PC-3 (cell line): ENCODE measurements around the gene BNIP3. TPM values are rescaled to one million over a fixed set of nuclear protein-coding genes. Genes with fewer than 3 reads are reported as not detected.

Experiments used
- ATAC-seq: fragments of 200-7000 bp; cut with Tn5 transposase; 2 replicates; pipeline ENCODE4 v1.9.1; 2020; ENCODE audit warnings: mild to moderate bottlenecking, moderate library complexity
- BruUV-seq: library from RNA; stranded (reverse); fragments of 400-500 nt; replicated peaks from 2 replicates; lab custom pipeline; 2021; lab: Mats Ljungman, UMichigan
- CTCF ChIA-PET: fragments of 300-600 bp; sonication (Branson Sonifier 250); formaldehyde crosslinking; loops from one replicate; lab custom pipeline; 2022; ENCODE audit warnings: antibody characterized with exemption; lab: Charles Lee
- POLR2A ChIA-PET: fragments of 300-600 bp; sonication (Branson Sonifier 250); formaldehyde crosslinking; loops from one replicate; lab custom pipeline; 2022; ENCODE audit warnings: antibody characterized with exemption; ENCODE audit not compliant: unreplicated experiment; lab: Charles Lee
- DNase-seq: peaks from one replicate; pipeline ENCODE4 v3.0.0-alpha.2; 2015
- H2AFZ ChIP-seq: fragments of 300-600 bp; sonication (generic); 2 replicates; pipeline ENCODE4 v1.6.0; 2016; ENCODE audit warnings: antibody characterized with exemption, low read length
- H3F3A ChIP-seq: fragments of 300-600 bp; sonication (generic); one replicate; pipeline ENCODE4 v1.6.0; 2017; ENCODE audit warnings: antibody characterized with exemption, low read length, control low read depth, mild to moderate bottlenecking; ENCODE audit not compliant: unreplicated experiment
- H3K27ac ChIP-seq: fragments of 300-600 bp; sonication (generic); 2 replicates; pipeline ENCODE4 v1.5.1; 2016; ENCODE audit warnings: mild to moderate bottlenecking, low read length
- H3K27me3 ChIP-seq: fragments of 300-600 bp; sonication (generic); 2 replicates; pipeline ENCODE4 v1.6.1; 2016; ENCODE audit warnings: low read length, mixed read lengths
- H3K36me3 ChIP-seq: fragments of 300-600 bp; sonication (generic); 2 replicates; pipeline ENCODE4 v1.6.1; 2016; ENCODE audit warnings: low read depth, mixed run types, low read length, mixed read lengths
- H3K4me1 ChIP-seq: fragments of 300-600 bp; sonication (generic); 2 replicates; pipeline ENCODE4 v1.5.1; 2016; ENCODE audit warnings: low read length; ENCODE audit not compliant: insufficient read depth
- H3K4me2 ChIP-seq: fragments of 300-600 bp; sonication (generic); 2 replicates; pipeline ENCODE4 v1.6.0; 2016; ENCODE audit warnings: low read length
- H3K4me3 ChIP-seq: fragments of 300-600 bp; sonication (generic); 2 replicates; pipeline ENCODE4 v1.5.1; 2016; ENCODE audit warnings: mild to moderate bottlenecking, low read length, mixed read lengths
- H3K79me2 ChIP-seq: fragments of 300-600 bp; sonication (generic); 2 replicates; pipeline ENCODE4 v1.6.1; 2017; ENCODE audit warnings: low read length, mixed read lengths
- H3K9ac ChIP-seq: fragments of 300-600 bp; sonication (generic); 2 replicates; pipeline ENCODE4 v1.6.0; 2016; ENCODE audit warnings: mild to moderate bottlenecking, low read length
- H3K9me2 ChIP-seq: fragments of 300-600 bp; sonication (generic); replicated peaks from 2 replicates; pipeline ENCODE4 v1.6.1; 2016; ENCODE audit warnings: mixed run types, low read length, mixed read lengths
- H3K9me3 ChIP-seq: fragments of 300-600 bp; sonication (generic); 2 replicates; pipeline ENCODE4 v1.6.1; 2016; ENCODE audit warnings: low read length, mixed read lengths
- H4K20me1 ChIP-seq: fragments of 300-600 bp; sonication (generic); 2 replicates; pipeline ENCODE4 v1.6.1; 2016; ENCODE audit warnings: low read length, mixed read lengths
- CTCF ChIP-seq: fragments of 300-600 bp; sonication (generic); conservative IDR thresholded peaks from 2 replicates; pipeline ENCODE4 v1.5.1; 2017; ENCODE audit warnings: antibody characterized with exemption, low read depth, mild to moderate bottlenecking, low read length
- EZH2 ChIP-seq: fragments of 300-600 bp; sonication (generic); IDR thresholded peaks from one replicate; pipeline ENCODE4 v1.6.1; 2017; ENCODE audit warnings: antibody characterized with exemption, mild to moderate bottlenecking, low read length; ENCODE audit not compliant: unreplicated experiment
- EZH2phosphoT487 ChIP-seq: fragments of 300-600 bp; sonication (generic); IDR thresholded peaks from 2 replicates; pipeline ENCODE4 v1.6.1; 2018; ENCODE audit warnings: mild to moderate bottlenecking, antibody characterized with exemption, low read length, borderline replicate concordance
- intact Hi-C: fragments of 100-400 bp; cut with micrococcal nuclease; formaldehyde crosslinking; loops from 2 replicates; pipeline ENCODE4 v1.9.0; 2023
- total RNA-seq: library from RNA; depleted of rRNA; stranded (reverse); fragments of >200 nt; gene quantifications from 2 replicates; pipeline ENCODE4 v1.2.3, GENCODE V29; 2014

Gene BNIP3
- total RNA-seq, 1 experiment from 2014 or later = 225 TPM

- Histone ChIP-seq H3K4me2 (no peak overlapping the region), H3K27ac (no peak overlapping the region), H3K9me3 (no peaks in the 10 kb centered on the region), H3F3A (no peaks in the 10 kb centered on the region), H4K20me1 (no peaks in the 10 kb centered on the region), H3K36me3 (peaks cover 3% of the 10 kb centered on the region; the same call in 1 of the 2 replicates), H3K4me3 (no peak overlapping the region), H3K27me3 (no peaks in the 10 kb centered on the region), H2AFZ (no peak overlapping the region), H3K9ac (no peak overlapping the region), H3K79me2 (peaks cover 90% of the 10 kb centered on the region), H3K9me2 (no peaks in the 10 kb centered on the region), H3K4me1 (peaks cover 3% of the 10 kb centered on the region; the same call in 1 of the 2 replicates)
- TF ChIP-seq CTCF (no peak), EZH2phosphoT487 (no peak), EZH2 (no peak)
- POLR2A ChIA-PET = no interaction called here
- BruUV-seq = no TSS peak
- intact Hi-C loops = no loop called here
- CTCF ChIA-PET = no interaction called here
- no peak for ATAC-seq
- DNase-seq = no peak
Observed at GRCh38 chr10:131923038-131923756, 58.5 kb downstream of the BNIP3 start.

GRCh38 chr10:131921184-131921583, 60.5 kb downstream of the BNIP3 start:
- CTCF ChIA-PET = no interaction called here
- Histone ChIP-seq H3K4me1 (no peaks in the 10 kb centered on the region), H3K4me3 (no peak overlapping the region), H2AFZ (no peak overlapping the region), H3K9me2 (no peaks in the 10 kb centered on the region), H4K20me1 (no peaks in the 10 kb centered on the region), H3K9me3 (no peaks in the 10 kb centered on the region), H3K36me3 (peaks cover 3% of the 10 kb centered on the region; the same call in 1 of the 2 replicates), H3F3A (no peaks in the 10 kb centered on the region), H3K27me3 (no peaks in the 10 kb centered on the region), H3K79me2 (peaks cover 75% of the 10 kb centered on the region), H3K27ac (no peak overlapping the region), H3K9ac (no peak overlapping the region), H3K4me2 (no peak overlapping the region)
- DNase-seq (no peak), ATAC-seq (no peak)
- POLR2A ChIA-PET = no interaction called here
- BruUV-seq = no TSS peak
- intact Hi-C loops = no loop called here
- TF ChIP-seq EZH2phosphoT487 = no peak
- no peak for TF ChIP-seq EZH2
- no peak for TF ChIP-seq CTCF

DNA sequence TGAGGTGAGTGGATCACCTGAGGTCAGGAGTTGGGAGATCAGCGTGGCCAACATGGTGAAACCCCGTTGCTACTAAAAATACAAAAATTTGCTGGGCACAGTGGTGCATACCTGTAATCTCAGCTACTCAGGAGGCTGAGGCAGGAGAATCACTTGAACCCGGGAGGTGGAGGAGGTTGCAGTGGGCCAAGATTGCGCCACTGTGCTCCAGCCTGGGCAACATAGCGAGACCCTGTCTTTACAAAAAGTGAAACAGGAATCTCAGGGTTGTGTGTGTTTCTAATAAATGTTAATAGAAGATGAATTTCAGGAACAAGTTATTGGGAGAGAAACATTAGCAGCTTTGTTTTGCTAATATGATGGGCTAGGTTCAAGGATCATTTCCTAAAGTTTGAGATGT, 61.0 kb downstream of the BNIP3 start:
- BruUV-seq = no TSS peak
- Histone ChIP-seq H4K20me1 (no peaks in the 10 kb centered on the region), H3F3A (no peaks in the 10 kb centered on the region)

More for the DNA sequence above, 61.0 kb downstream of the BNIP3 start:
- DNase-seq (no peak), ATAC-seq (no peak)
- TF ChIP-seq EZH2phosphoT487 (no peak), CTCF (no peak), EZH2 (no peak)
- POLR2A ChIA-PET = no interaction called here
- H3K9ac ChIP-seq = no peak overlapping the region
- no peak overlapping the region for H3K27ac ChIP-seq
- H3K36me3 ChIP-seq = peaks cover 3% of the 10 kb centered on the region; the same call in 1 of the 2 replicates
- no peaks in the 10 kb centered on the region for H3K9me2 ChIP-seq
- no peak overlapping the region for H3K4me2 ChIP-seq
- H2AFZ ChIP-seq = no peak overlapping the region
- H3K4me3 ChIP-seq = no peak overlapping the region
- CTCF ChIA-PET = no interaction called here
- peaks cover 75% of the 10 kb centered on the region for H3K79me2 ChIP-seq
- H3K27me3 ChIP-seq = no peaks in the 10 kb centered on the region
- no peaks in the 10 kb centered on the region for H3K9me3 ChIP-seq
- no peaks in the 10 kb centered on the region for H3K4me1 ChIP-seq
- intact Hi-C loops = no loop called here
